ENCODE data around the gene MACROH2A2. TPM values are rescaled to one million over a fixed set of nuclear protein-coding genes. Genes with fewer than 3 reads are reported as not detected.

MACROH2A2 gene
- total and polyA plus RNA-seq, 10 of the 15 experiments (the other 5 are each of a cell fraction or from before 2014, with no cell fraction given), result 0.14 to 0.24 TPM; not detected in 8

GRCh38 chr10:70106958-70107791, 54.5 kb downstream of the MACROH2A2 start (continued):
- TF ChIP-seq, protein P1, sequence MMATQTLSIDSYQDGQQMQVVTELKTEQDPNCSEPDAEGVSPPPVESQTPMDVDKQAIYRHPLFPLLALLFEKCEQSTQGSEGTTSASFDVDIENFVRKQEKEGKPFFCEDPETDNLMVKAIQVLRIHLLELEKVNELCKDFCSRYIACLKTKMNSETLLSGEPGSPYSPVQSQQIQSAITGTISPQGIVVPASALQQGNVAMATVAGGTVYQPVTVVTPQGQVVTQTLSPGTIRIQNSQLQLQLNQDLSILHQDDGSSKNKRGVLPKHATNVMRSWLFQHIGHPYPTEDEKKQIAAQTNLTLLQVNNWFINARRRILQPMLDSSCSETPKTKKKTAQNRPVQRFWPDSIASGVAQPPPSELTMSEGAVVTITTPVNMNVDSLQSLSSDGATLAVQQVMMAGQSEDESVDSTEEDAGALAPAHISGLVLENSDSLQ (IDR thresholded peaks at IDR 0.05), result peak; percentile 67; the same call in 1 of the 2 replicates
- TF ChIP-seq ELK1 (IDR thresholded peaks at IDR 0.05; ENCODE audit: low read depth, low read length) (no peak), MLLT1 (IDR thresholded peaks at IDR 0.05) (no peak), POU2F2 (IDR thresholded peaks at IDR 0.05; ENCODE audit: borderline replicate concordance, low read depth, low read length) (no peak; the same call in 2 of the 3 replicates), RB1 (IDR thresholded peaks at IDR 0.05; ENCODE audit: borderline replicate concordance) (peak; percentile 78; the same call in 1 of the 2 replicates), SMAD5 (IDR thresholded peaks at IDR 0.05; ENCODE audit: low read depth) (no peak), POLR2AphosphoS2 (IDR thresholded peaks at IDR 0.05; ENCODE audit: low read depth, low read length) (no peak), MXI1 (IDR thresholded peaks at IDR 0.05; ENCODE audit: low read depth, low read length) (0 out of 2 replicates have a peak, but pooled peaks have one; percentile 64)

All from GM12878 (cell line).